ENCODE measurements around the gene ATP5IF1. TPM values are rescaled to one million over a fixed set of nuclear protein-coding genes. Genes with fewer than 3 reads are reported as not detected.

Gene ATP5IF1
- total and polyA plus RNA-seq, 2 of the 8 experiments (the other 6 are each of a cell fraction or from before 2014, with no cell fraction given), result 198 to 242 TPM

DNA sequence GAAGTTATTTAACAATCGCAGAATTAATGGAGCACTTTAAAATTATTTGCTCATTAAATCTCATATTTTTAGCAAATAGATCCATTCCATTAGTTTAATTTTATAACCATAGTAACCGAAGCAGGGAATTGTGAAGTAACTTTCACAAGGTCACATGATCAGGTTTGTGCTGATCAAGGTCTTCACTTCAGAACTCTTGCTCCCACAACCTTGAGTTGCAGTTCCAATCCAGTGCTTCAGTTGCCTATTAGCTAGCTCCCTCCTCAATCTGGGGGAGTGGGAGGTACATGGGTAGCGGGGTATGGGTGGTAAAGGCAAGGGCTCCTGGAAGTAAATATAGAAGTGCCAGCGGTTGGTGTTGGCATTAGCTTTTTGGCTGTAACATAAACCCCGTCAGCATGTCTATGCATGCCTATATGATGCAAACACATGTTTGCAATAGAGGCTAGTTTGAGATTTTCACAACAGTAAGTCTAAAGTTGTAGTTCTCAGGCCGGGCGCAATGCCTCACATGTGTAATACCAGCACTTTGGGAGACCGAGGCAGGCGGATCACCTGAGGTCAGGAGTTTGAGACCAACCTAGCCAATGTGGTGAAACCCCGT is 5.8 kb downstream of the ATP5IF1 start:
- no peak overlapping the region for H2BK15ac ChIP-seq (ENCODE audit: low read length)
- peaks cover 8% of the 10 kb centered on the region for H3K79me1 ChIP-seq (ENCODE audit: low read depth, low read length)
- H3K4me1 ChIP-seq (replicated peaks in 1 of 4; ENCODE audit: control insufficient read depth in 3 of 4, insufficient read depth in 4 of 4, low read length in 3 of 4), result peaks cover 0 to 4% (median 2%) of the 10 kb centered on the region in 4 experiments; a peak in 4 of 7 replicates
- no peak overlapping the region; a peak in 1 of 7 replicates for H3K9ac ChIP-seq (replicated peaks in 1 of 4; ENCODE audit: extremely low read depth in 1 of 4, low read depth in 3 of 4, low read length in 3 of 4)
- peaks cover 3 to 14% of the 10 kb centered on the region in 2 experiments; a peak in 3 of 4 replicates for H3K79me2 ChIP-seq (ENCODE audit: control insufficient read depth in 1 of 2, insufficient read depth in 2 of 2, low read length in 2 of 2)
- no peak overlapping the region for H3K56ac ChIP-seq (replicated peaks; ENCODE audit: insufficient read length, low read depth, low read length)
- H3K4me2 ChIP-seq (ENCODE audit: insufficient read depth in 1 of 2, low read depth in 2 of 2, low read length in 2 of 2), result no peak overlapping the region
- no peaks in the 10 kb centered on the region for H4K20me1 ChIP-seq (replicated peaks in 1 of 2; ENCODE audit: control insufficient read depth in 1 of 2, insufficient read depth in 2 of 2, low read length in 2 of 2)
- H3K27me3 ChIP-seq (replicated peaks in 1 of 4; ENCODE audit: control insufficient read depth in 3 of 4, extremely low read depth in 1 of 4, insufficient read depth in 3 of 4, low read length in 3 of 4), result no peaks in the 10 kb centered on the region
- H2BK12ac ChIP-seq (ENCODE audit: low read depth, low read length), result no peak overlapping the region
- H3K27ac ChIP-seq (ENCODE audit: low read depth, low read length), result no peak overlapping the region
- H3K18ac ChIP-seq (ENCODE audit: extremely low read depth, low read length), result no peak overlapping the region
- H3K23me2 ChIP-seq (ENCODE audit: low read depth, low read length), result peaks cover 1% of the 10 kb centered on the region; the same call in 1 of the 2 replicates
- H4K91ac ChIP-seq (replicated peaks; ENCODE audit: insufficient read length, low read length), result no peak overlapping the region
- no peak overlapping the region for H2BK20ac ChIP-seq (ENCODE audit: low read length)
- no peak for DNase-seq (ENCODE audit: low read depth in 1 of 2, low spot score in 2 of 2)
- H2BK120ac ChIP-seq (replicated peaks; ENCODE audit: low read depth, low read length), result no peak overlapping the region
- no peak overlapping the region for H4K5ac ChIP-seq (ENCODE audit: insufficient read length, low read depth, low read length)
- no peaks in the 10 kb centered on the region for H3K9me3 ChIP-seq (ENCODE audit: insufficient read depth in 2 of 2, low read depth in 1 of 2, low read length in 1 of 2)
- H2BK5ac ChIP-seq (ENCODE audit: low read depth, low read length), result no peak overlapping the region
- H3K4me3 ChIP-seq (ENCODE audit: extremely low read depth in 1 of 4, insufficient read depth in 2 of 4, low read depth in 3 of 4, low read length in 4 of 4), result no peak overlapping the region
- no peak for FAIRE-seq
- no peak overlapping the region for H3K23ac ChIP-seq (ENCODE audit: insufficient read length)
- peaks cover 2 to 10% (median 8%) of the 10 kb centered on the region in 4 experiments; a peak in 5 of 8 replicates for H3K36me3 ChIP-seq (ENCODE audit: control insufficient read depth in 2 of 4, insufficient read depth in 4 of 4, low read length in 3 of 4)
- 88% methylated on average over 10 of the region's 10 CpGs; no CpG with 5 or more reads in 1 of the 2 experiments for WGBS, 2 experiments (ENCODE audit: extremely low coverage in 1 of 2, insufficient coverage in 1 of 2, insufficient read length in 1 of 2, insufficient replicate concordance in 2 of 2, low coverage in 1 of 2, low lambda C conversion rate in 2 of 2, missing lambda C conversion rate in 1 of 2)
- H3K4ac ChIP-seq (replicated peaks; ENCODE audit: insufficient read length, low read depth, low read length), result no peak overlapping the region
- no peak overlapping the region for H3K14ac ChIP-seq (ENCODE audit: insufficient read length)
- ChIA-PET POLR2A (ENCODE audit: partially characterized antibody) (interaction anchor here (1.6 to 12.3 kb wide), 2 partner anchors 21 to 267 kb away, joined by 5 to 296 read pairs; partner anchors contain the start of gene SESN2), CTCF (ENCODE audit: partially characterized antibody) (interaction anchor here (0.6 to 0.8 kb wide), 2 partner anchors 255 to 744 kb away, joined by 3 read pairs; no protein-coding TSS in a partner anchor)
- H2AFZ ChIP-seq (ENCODE audit: low read length), result no peak overlapping the region
- H2AK5ac ChIP-seq (ENCODE audit: low read depth, low read length), result no peak overlapping the region
- H4K8ac ChIP-seq (ENCODE audit: extremely low read depth, insufficient read depth, low read length), result no peak overlapping the region
- TF ChIP-seq BRCA1 (IDR thresholded peaks at IDR 0.05; ENCODE audit: low read depth, low read length), result no peak
- no peak for TF ChIP-seq GTF2F1 (IDR thresholded peaks at IDR 0.05; ENCODE audit: borderline replicate concordance, low read depth, low read length)
- TF ChIP-seq, protein P1, sequence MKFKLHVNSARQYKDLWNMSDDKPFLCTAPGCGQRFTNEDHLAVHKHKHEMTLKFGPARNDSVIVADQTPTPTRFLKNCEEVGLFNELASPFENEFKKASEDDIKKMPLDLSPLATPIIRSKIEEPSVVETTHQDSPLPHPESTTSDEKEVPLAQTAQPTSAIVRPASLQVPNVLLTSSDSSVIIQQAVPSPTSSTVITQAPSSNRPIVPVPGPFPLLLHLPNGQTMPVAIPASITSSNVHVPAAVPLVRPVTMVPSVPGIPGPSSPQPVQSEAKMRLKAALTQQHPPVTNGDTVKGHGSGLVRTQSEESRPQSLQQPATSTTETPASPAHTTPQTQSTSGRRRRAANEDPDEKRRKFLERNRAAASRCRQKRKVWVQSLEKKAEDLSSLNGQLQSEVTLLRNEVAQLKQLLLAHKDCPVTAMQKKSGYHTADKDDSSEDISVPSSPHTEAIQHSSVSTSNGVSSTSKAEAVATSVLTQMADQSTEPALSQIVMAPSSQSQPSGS (IDR thresholded peaks at IDR 0.05; ENCODE audit: low read length), result no peak
- no peak for TF ChIP-seq NRF1 (IDR thresholded peaks at IDR 0.05; ENCODE audit: low read depth, low read length)
- no peak for TF ChIP-seq ASH2L (IDR thresholded peaks at IDR 0.05; ENCODE audit: low read length)
- no peak for TF ChIP-seq CHD2 (IDR thresholded peaks at IDR 0.05; ENCODE audit: low read length)
- no peak for TF ChIP-seq RAD21 (IDR thresholded peaks at IDR 0.05 in 1 of 2, conservative IDR thresholded peaks at IDR 0.05 in 1 of 2; ENCODE audit: low read depth in 2 of 2, low read length in 2 of 2)
- TF ChIP-seq SP1 (IDR thresholded peaks at IDR 0.05; ENCODE audit: low read depth, low read length), result no peak
- no peak for TF ChIP-seq RFX5 (IDR thresholded peaks at IDR 0.05; ENCODE audit: borderline replicate concordance, low read depth, low read length)
- no peak for TF ChIP-seq JUND (IDR thresholded peaks at IDR 0.05; ENCODE audit: low read length)
- TF ChIP-seq, protein P2, sequence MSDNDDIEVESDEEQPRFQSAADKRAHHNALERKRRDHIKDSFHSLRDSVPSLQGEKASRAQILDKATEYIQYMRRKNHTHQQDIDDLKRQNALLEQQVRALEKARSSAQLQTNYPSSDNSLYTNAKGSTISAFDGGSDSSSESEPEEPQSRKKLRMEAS (IDR thresholded peaks at IDR 0.05), result no peak

All from H1 (cell line).